Activated effector memory CD4-positive, alpha-beta T cell treated with Interleukin-2 at 50 U/mL for 16 hours (primary cell): ENCODE measurements around the gene CDKL2.
"Not testable (repeated sequence)": the region's sequence is repeated elsewhere in the genome, so short reads cannot be mapped to it uniquely, and the experiment has no call there.

Experiments used
- DNase-seq: peaks from one replicate; pipeline ENCODE4 v3.0.0-alpha.2; 2020

CDKL2 gene

GRCh38 chr4:75547647-75548387, 82.5 kb downstream of the CDKL2 start:
- no peak for DNase-seq

GRCh38 chr4:75545526-75545925, 84.8 kb downstream of the CDKL2 start:
- no peak for DNase-seq

GRCh38 chr4:75544870-75545269, 85.5 kb downstream of the CDKL2 start:
- no peak for DNase-seq

- DNase-seq = not testable (repeated sequence)
These were observed 86.1 kb downstream of the CDKL2 start for GRCh38 chr4:75544220-75544619.

- no peak for DNase-seq
These were observed 87.5 kb downstream of the CDKL2 start for GRCh38 chr4:75542824-75543223.

GRCh38 chr4:75537308-75537707, 93.0 kb downstream of the CDKL2 start:
- not testable (repeated sequence) for DNase-seq

GRCh38 chr4:75533926-75534325, 96.4 kb downstream of the CDKL2 start:
- DNase-seq = not testable (repeated sequence)

GRCh38 chr4:75533339-75533887, 96.9 kb downstream of the CDKL2 start:
- not testable (repeated sequence) for DNase-seq

- DNase-seq = not testable (repeated sequence)
These were observed 98.7 kb downstream of the CDKL2 start for GRCh38 chr4:75531536-75532143.

GRCh38 chr4:75530556-75531322, 99.6 kb downstream of the CDKL2 start:
- DNase-seq = no peak
